22Rv1 (cell line): ENCODE data around the gene STAT5B.
"Not testable (repeated sequence)": the region's sequence is repeated elsewhere in the genome, so short reads cannot be mapped to it uniquely, and the experiment has no call there.

Experiments
- CTCF ChIP-seq: fragments of 450-650 bp; IDR thresholded peaks from 2 replicates; pipeline ENCODE4 v1.5.1; 2017; ENCODE audit warnings: mild to moderate bottlenecking
- ZFX ChIP-seq: fragments of 450-650 bp; IDR thresholded peaks from 2 replicates; pipeline ENCODE4 v1.6.1; 2017; ENCODE audit warnings: antibody characterized with exemption, borderline replicate concordance

GRCh38 chr17:42299913-42300312 is 23.7 kb upstream of the STAT5B start:
- TF ChIP-seq CTCF, ZFX: not testable (repeated sequence)
